Ectodermal cell (in vitro differentiated cells): Measurements from ENCODE around the gene EIF3F.

ENCODE experiments used
- H3K27ac ChIP-seq: 2 replicates; pipeline ENCODE4 v1.7.0; 2013; ENCODE audit warnings: mild to moderate bottlenecking, low read depth, low read length; ENCODE audit not compliant: insufficient read depth, poor library complexity, severe bottlenecking
- H3K27me3 ChIP-seq: 2 replicates; pipeline ENCODE4 v1.7.0; 2013; ENCODE audit warnings: mild to moderate bottlenecking, low read length; ENCODE audit not compliant: insufficient read depth, control insufficient read depth, poor library complexity, severe bottlenecking
- H3K36me3 ChIP-seq: one replicate; pipeline ENCODE4 v1.7.0; 2013; ENCODE audit warnings: low read length; ENCODE audit not compliant: control insufficient read depth, insufficient read depth
- H3K4me1 ChIP-seq: one replicate; pipeline ENCODE4 v1.7.0; 2013; ENCODE audit warnings: low read length; ENCODE audit not compliant: control insufficient read depth, insufficient read depth
- H3K4me3 ChIP-seq: 2 replicates; pipeline ENCODE4 v1.7.0; 2013; ENCODE audit warnings: low read depth, low read length, control low read depth; ENCODE audit not compliant: insufficient read depth
- H3K9me3 ChIP-seq: 2 replicates; pipeline ENCODE4 v1.7.0; 2013; ENCODE audit warnings: mild to moderate bottlenecking, low read length, moderate library complexity; ENCODE audit not compliant: control insufficient read depth
- WGBS, 2 experiments: methylation state at CpG; one replicate each; pipeline ENCODE4 v1.1.7; 2013; ENCODE audit warnings: missing lambda C conversion rate in 2 of 2; 5-methylcytosine and 5-hydroxymethylcytosine counted together

EIF3F gene

DNA sequence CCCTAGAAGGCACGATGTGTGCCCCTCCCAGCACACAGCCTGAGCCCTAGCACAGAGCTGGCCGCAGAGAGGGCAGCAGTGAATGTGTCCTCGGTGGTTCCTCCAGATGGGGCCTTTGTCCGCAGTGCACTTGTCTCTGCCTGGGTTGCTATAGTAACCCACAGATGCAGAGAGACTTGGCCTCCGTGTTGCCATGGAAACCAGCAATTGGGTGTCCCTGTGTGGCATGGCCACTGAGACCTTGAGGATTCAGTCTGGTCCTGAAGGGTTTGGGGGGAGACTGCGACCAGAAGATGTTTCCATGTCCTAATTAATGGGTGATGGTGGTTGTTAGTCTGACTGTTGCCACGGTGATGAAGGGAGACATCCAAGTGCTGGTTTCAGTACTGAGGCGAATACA, 51.3 kb downstream of the EIF3F start:
- no peak overlapping the region for H3K4me3 ChIP-seq
- H3K4me1 ChIP-seq: peaks cover 5% of the 10 kb centered on the region
- H3K9me3 ChIP-seq: no peaks in the 10 kb centered on the region
- no peaks in the 10 kb centered on the region for H3K27me3 ChIP-seq
- H3K36me3 ChIP-seq: no peaks in the 10 kb centered on the region
- H3K27ac ChIP-seq: no peak overlapping the region
- 69 to 76% methylated on average over 8 of the region's 8 CpGs for WGBS, 2 experiments

DNA sequence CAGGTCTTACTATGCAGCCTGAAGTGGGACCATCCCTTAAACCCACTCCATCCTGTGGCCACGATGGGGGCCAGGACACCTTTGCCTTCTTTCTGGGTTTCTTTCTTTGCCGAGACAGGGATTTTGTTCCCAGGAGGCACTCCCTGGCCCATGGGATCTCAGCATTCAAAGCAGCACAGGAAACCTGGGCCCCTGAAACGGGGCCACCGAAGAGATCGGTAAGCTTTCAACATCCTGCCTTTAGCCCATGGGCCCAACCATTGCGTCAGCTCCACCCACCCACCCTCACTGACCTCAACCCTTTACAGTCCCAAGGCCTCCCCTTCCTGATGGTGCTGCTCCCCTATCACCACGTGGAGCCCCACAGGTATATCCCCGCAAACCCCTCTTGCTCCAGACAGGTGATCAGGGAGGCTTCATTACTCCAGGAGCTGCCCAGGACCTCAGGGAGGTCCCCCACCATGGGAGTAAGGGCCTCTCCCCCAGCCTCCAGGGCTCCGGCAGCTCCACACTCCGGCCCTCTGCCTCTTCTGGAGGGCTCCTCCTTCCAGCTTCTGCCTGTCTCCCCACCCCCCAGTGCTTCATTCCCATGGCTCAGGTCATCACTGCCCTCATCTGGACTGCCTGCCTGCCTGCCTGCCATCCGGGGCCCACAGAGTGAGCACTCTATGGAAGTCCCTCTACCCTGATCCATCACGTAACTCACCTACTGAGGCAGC, 51.8 kb downstream of the EIF3F start:
- H3K27me3 ChIP-seq: no peaks in the 10 kb centered on the region
- H3K4me3 ChIP-seq: no peak overlapping the region
- no peak overlapping the region for H3K27ac ChIP-seq
- H3K4me1 ChIP-seq: peaks cover 5% of the 10 kb centered on the region
- WGBS, 2 experiments: 86 to 89% methylated on average over 12 of the region's 12 CpGs
- no peaks in the 10 kb centered on the region for H3K9me3 ChIP-seq
- H3K36me3 ChIP-seq: no peaks in the 10 kb centered on the region

DNA sequence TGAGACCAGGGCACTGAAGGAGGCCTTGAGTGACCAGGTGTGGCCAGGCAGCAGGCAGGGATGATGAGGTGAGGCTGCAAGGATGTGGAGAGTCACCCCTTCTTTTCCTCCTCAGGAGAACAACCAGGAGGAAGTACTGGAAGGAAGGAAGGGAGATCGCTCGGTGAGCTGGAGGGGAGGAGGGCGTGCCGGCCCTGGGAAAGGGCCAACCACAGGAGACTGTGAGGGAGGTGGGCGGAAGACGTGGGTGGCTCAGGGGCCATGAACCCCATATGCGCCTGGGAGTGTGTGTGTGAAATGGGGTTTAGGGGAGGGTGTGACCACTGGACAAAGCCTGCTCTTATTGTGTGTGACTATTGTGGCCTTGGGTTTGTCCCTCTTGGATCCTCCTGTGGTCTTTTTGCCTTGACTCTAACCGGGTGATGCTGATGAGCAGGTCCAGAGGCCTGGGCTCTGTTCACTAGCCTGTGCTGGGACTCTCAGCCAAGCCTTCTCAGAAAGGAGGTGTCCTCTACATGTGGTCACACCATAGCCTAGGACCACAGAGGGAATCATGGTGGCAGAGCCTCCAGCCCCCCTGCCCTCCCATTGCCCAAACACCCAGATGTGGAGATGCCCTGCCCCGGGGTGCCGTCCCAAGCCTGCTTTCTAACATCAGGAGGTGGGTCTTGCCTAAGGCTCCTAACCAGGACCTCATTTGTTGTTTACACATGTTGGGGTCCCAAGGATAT, 52.6 kb downstream of the EIF3F start:
- no peaks in the 10 kb centered on the region for H3K9me3 ChIP-seq
- WGBS, 2 experiments: 92 to 94% methylated on average over 10 of the region's 10 CpGs
- peaks cover 5% of the 10 kb centered on the region for H3K4me1 ChIP-seq
- no peak overlapping the region for H3K4me3 ChIP-seq
- H3K27ac ChIP-seq: no peak overlapping the region
- no peaks in the 10 kb centered on the region for H3K27me3 ChIP-seq
- H3K36me3 ChIP-seq: no peaks in the 10 kb centered on the region

DNA sequence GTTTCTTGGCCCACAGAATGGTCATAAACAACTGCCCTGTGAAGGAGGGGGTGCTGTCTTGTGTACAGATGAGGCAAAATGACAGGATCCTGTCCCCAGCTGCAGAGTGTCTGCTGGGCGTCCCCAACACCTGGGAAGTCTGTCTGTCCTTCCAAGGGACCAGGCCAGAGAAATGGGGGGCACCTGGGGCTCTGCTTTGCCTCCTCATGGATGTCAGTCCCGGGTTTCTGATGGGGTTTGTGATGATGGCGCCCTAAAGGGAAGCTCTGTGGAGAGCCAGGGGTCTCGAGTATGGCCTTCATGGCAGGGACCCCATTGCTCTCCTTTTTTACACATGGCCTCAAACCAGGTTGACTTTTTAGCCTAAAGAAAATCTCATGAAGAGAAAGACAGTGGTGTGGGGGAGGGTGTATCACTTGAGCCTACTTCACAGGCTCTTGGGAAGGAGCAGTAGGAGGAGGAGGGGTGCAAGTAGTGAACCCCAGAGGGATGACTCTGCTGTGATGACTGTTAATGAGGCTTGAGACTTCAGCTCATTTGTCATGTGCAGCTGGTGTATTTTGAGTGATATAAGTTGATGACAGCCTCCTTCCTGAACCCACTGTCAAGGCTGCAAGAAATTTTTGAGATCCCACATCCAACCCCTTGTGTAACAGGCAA, 53.3 kb downstream of the EIF3F start:
- H3K36me3 ChIP-seq: no peaks in the 10 kb centered on the region
- no peak overlapping the region for H3K27ac ChIP-seq
- no peaks in the 10 kb centered on the region for H3K27me3 ChIP-seq
- peaks cover 5% of the 10 kb centered on the region for H3K4me1 ChIP-seq
- H3K9me3 ChIP-seq: no peaks in the 10 kb centered on the region
- 91% methylated on average over 4 of the region's 4 CpGs for WGBS, 2 experiments
- H3K4me3 ChIP-seq: no peak overlapping the region

DNA sequence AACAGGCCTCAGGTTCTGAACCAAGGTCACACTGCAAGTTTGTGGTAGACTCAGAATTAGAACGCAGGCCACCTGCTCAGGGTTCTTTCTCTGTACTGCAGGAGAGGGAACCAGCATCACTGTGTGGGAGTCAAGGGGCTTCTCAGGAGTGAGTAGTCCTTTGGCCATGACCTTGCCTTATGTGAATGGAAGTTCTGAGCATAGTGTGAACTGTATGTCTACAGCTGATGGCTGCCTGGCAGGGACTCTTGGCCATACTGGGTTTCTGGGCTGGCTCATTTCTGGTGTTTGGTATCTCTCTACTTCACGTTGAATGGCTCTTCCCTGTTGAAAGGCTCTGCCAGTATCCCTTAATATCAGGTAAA, 53.8 kb downstream of the EIF3F start:
- no peak overlapping the region for H3K27ac ChIP-seq

DNA sequence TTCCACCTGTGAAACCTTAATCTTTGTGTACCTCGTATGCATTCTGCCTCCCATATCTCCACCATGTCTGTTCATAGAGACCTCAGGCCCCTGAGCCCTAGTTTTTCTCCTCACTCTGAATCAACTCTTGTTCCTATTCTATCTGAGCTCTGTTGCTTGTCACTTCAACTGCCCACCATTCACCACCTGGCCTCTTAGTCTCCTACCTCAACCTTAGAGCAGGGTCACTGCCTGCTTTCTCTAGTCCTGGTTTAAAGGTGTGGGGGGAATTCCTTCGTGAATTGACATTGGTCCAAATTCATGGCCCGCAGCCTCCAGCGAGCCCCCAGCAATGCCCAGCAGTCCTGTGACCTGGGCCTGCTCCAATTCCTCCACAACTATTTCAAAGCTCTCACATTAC, 54.4 kb downstream of the EIF3F start:
- 88 to 96% methylated on average over 4 of the region's 4 CpGs for WGBS, 2 experiments
- H3K27ac ChIP-seq: no peak overlapping the region

More for the DNA sequence above, 53.8 kb downstream of the EIF3F start:
- Histone ChIP-seq H3K4me3 (no peak overlapping the region), H3K36me3 (no peaks in the 10 kb centered on the region), H3K4me1 (peaks cover 5% of the 10 kb centered on the region), H3K9me3 (no peaks in the 10 kb centered on the region), H3K27me3 (no peaks in the 10 kb centered on the region)
- 91 to 92% methylated on average over 2 of the region's 2 CpGs for WGBS, 2 experiments

DNA sequence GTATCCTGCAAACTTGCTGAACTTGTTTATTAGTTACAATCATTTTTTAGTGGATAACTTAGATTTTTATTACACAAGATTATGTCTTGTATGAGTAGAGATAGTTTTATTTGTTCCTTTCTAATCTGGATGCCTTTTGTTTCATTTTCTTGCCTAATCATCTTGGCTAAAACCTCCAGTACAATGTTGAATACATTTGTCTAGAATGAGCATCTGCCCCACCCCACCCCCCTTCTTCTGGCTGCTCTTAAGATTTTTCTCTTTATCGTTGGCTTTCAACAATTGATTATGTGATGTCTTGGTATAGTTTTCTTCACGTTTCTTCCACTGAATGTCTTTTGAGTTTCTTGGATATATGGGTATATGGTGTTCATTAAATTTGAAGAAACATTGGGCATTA, 56.6 kb downstream of the EIF3F start:
- Histone ChIP-seq H3K36me3 (no peaks in the 10 kb centered on the region), H3K27ac (no peak overlapping the region), H3K4me1 (no peaks in the 10 kb centered on the region), H3K9me3 (no peaks in the 10 kb centered on the region), H3K4me3 (no peak overlapping the region), H3K27me3 (no peaks in the 10 kb centered on the region)
- WGBS, 2 experiments: 80% methylated on average over 2 of the region's 2 CpGs; no CpG with 5 or more reads in 1 of the 2 experiments

More for the DNA sequence above, 54.4 kb downstream of the EIF3F start:
- no peaks in the 10 kb centered on the region for H3K36me3 ChIP-seq
- no peaks in the 10 kb centered on the region for H3K27me3 ChIP-seq
- H3K4me3 ChIP-seq: no peak overlapping the region
- H3K4me1 ChIP-seq: peaks cover 5% of the 10 kb centered on the region
- H3K9me3 ChIP-seq: no peaks in the 10 kb centered on the region

DNA sequence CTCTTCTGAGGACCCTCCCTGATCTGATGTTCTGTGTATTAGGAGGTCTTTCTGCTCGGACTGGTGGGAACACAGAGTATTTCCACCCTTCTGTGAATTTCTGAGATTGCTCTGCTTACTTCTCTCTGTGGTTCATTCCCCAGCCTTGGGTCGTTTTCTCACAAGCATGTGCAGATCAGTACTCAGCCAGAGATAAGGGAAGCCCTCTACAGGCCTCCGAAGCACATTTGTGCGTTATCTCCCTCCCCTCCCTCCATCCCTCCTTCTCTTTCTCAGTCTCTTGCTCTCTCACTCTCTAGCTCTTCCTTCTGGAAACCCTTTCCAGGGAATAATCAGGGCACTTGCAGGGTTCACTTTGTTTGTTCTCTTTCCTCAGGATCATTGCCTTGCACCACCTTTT, 58.7 kb downstream of the EIF3F start:
- Histone ChIP-seq H3K4me1 (no peaks in the 10 kb centered on the region), H3K9me3 (no peaks in the 10 kb centered on the region), H3K4me3 (no peak overlapping the region), H3K27ac (no peak overlapping the region), H3K36me3 (no peaks in the 10 kb centered on the region), H3K27me3 (no peaks in the 10 kb centered on the region)
- WGBS, 2 experiments: 68 to 73% methylated on average over 4 of the region's 4 CpGs

DNA sequence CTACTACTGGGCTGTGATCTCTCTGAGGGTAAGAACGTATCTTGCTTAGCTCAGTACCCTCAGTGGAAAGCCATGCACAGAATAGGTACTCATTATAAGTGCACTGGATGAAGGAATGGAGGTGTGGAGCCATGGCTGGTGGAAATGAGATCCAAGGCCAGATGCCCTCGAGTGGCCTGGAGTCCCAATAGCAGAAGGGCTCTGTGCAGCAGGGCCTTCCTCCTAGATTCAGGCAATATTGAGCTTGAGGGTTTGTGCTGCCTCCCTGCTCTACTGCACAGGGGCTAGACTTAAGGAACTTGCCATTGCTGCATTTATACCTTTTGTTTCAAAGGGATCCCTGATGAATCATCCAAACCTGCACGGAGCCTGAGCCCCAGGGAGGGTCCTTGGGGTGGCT, 60.2 kb downstream of the EIF3F start:
- Histone ChIP-seq H3K4me3 (no peak overlapping the region), H3K27me3 (no peaks in the 10 kb centered on the region), H3K27ac (no peak overlapping the region), H3K4me1 (no peaks in the 10 kb centered on the region), H3K9me3 (no peaks in the 10 kb centered on the region), H3K36me3 (no peaks in the 10 kb centered on the region)
- WGBS, 2 experiments: 76 to 85% methylated on average over 3 of the region's 3 CpGs

DNA sequence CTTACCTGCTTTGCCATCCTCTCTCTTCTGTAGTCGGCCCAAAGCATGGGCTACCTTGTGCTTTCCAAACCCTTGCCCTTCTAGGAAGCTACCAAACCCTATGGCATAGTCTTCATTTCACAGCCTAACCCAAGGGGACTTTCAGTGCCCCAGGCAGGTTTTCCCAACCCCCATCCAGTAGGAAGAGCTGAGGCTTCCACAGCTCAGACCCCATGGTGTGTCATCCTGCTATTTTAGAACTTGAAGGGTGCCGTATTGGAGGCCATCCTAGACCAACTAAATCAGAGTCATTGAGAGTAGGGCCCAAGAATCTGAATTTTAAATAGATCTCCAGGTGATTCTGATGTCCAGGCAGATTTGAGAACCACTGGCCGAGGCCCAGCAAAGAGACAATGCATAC, 61.9 kb downstream of the EIF3F start:
- Histone ChIP-seq H3K27me3 (no peaks in the 10 kb centered on the region), H3K4me1 (no peaks in the 10 kb centered on the region), H3K27ac (no peak overlapping the region), H3K4me3 (no peak overlapping the region), H3K9me3 (no peaks in the 10 kb centered on the region), H3K36me3 (no peaks in the 10 kb centered on the region)
- 88 to 91% methylated on average over 3 of the region's 3 CpGs for whole genome bisulfite sequencing, 2 experiments
